ENCODE results near the gene PPP1R1B.

The PPP1R1B gene

GRCh38 chr17:39626171-39627046 is at the start of gene PPP1R1B:
TSS of gene PPP1R1B (plus strand) at chr17:39626952. CDS start at chr17:39627393, 441 bp downstream.
- TF ChIP-seq CEBPB (IDR thresholded peaks at IDR 0.05) (no peak), TCF12 (IDR thresholded peaks at IDR 0.05; ENCODE audit: low read depth) (peak; percentile 41; the same call in 1 of the 2 replicates), NFIC (IDR thresholded peaks at IDR 0.05) (peak; percentile 60), ZBTB7A (IDR thresholded peaks at IDR 0.05; ENCODE audit: low read depth) (0 out of 2 replicates have a peak, but pooled peaks have one; percentile 44)

- TF ChIP-seq EGR1 (IDR thresholded peaks at IDR 0.05), result no peak
- no peak for TF ChIP-seq EP300 (IDR thresholded peaks at IDR 0.05; ENCODE audit: borderline replicate concordance)
- no peak for TF ChIP-seq TCF12 (IDR thresholded peaks at IDR 0.05; ENCODE audit: low read depth)
- TF ChIP-seq REST (IDR thresholded peaks at IDR 0.05; ENCODE audit: low read depth), result no peak
- no peak for TF ChIP-seq USF1 (IDR thresholded peaks at IDR 0.05)
- no peak for TF ChIP-seq TEAD4 (IDR thresholded peaks at IDR 0.05)
- TF ChIP-seq RAD21 (IDR thresholded peaks at IDR 0.05; ENCODE audit: low read depth), result no peak
- no peak for TF ChIP-seq ZBTB7A (IDR thresholded peaks at IDR 0.05; ENCODE audit: low read depth)
- TF ChIP-seq YY1 (IDR thresholded peaks at IDR 0.05; ENCODE audit: low read depth), result no peak
- TF ChIP-seq TAF1 (IDR thresholded peaks at IDR 0.05; ENCODE audit: low read depth), result no peak
- no peak for TF ChIP-seq NFIC (IDR thresholded peaks at IDR 0.05)
- TF ChIP-seq CEBPB (IDR thresholded peaks at IDR 0.05), result no peak
- TF ChIP-seq MAX (IDR thresholded peaks at IDR 0.05), result no peak
- TF ChIP-seq FOXM1 (IDR thresholded peaks at IDR 0.05; ENCODE audit: borderline replicate concordance, low read depth), result no peak
These were observed 48.5 kb upstream of the PPP1R1B start for GRCh38 chr17:39578272-39578671.

GRCh38 chr17:39579318-39580081 is 47.3 kb upstream of the PPP1R1B start:
- TF ChIP-seq RAD21 (IDR thresholded peaks at IDR 0.05; ENCODE audit: low read depth), result peak; percentile 19; the same call in 1 of the 2 replicates
- TF ChIP-seq EGR1 (IDR thresholded peaks at IDR 0.05), result 0 out of 2 replicates have a peak, but pooled peaks have one; percentile 19
- no peak for TF ChIP-seq REST (IDR thresholded peaks at IDR 0.05; ENCODE audit: low read depth)
- TF ChIP-seq USF1 (IDR thresholded peaks at IDR 0.05), result no peak
- 0 out of 2 replicates have a peak, but pooled peaks have one; percentile 21 for TF ChIP-seq MAX (IDR thresholded peaks at IDR 0.05)
- 0 out of 2 replicates have a peak, but pooled peaks have one; percentile 30 for TF ChIP-seq TEAD4 (IDR thresholded peaks at IDR 0.05)
- no peak for TF ChIP-seq TAF1 (IDR thresholded peaks at IDR 0.05; ENCODE audit: low read depth)
- TF ChIP-seq FOXM1 (IDR thresholded peaks at IDR 0.05; ENCODE audit: borderline replicate concordance, low read depth), result no peak
- TF ChIP-seq CREB1 (IDR thresholded peaks at IDR 0.05; ENCODE audit: low read depth), result no peak
- TF ChIP-seq CEBPB (IDR thresholded peaks at IDR 0.05), result no peak
- TF ChIP-seq NFIC (IDR thresholded peaks at IDR 0.05), result peak; percentile 93
- peak; percentile 95 for TF ChIP-seq ZBTB7A (IDR thresholded peaks at IDR 0.05; ENCODE audit: low read depth)
- 0 out of 2 replicates have a peak, but pooled peaks have one; percentile 28 for TF ChIP-seq YY1 (IDR thresholded peaks at IDR 0.05; ENCODE audit: low read depth)
- peak; percentile 55 for TF ChIP-seq TCF12 (IDR thresholded peaks at IDR 0.05; ENCODE audit: low read depth)

- TF ChIP-seq EP300 (IDR thresholded peaks at IDR 0.05; ENCODE audit: borderline replicate concordance) (no peak), USF1 (IDR thresholded peaks at IDR 0.05) (no peak), YY1 (IDR thresholded peaks at IDR 0.05; ENCODE audit: low read depth) (0 out of 2 replicates have a peak, but pooled peaks have one; percentile 1), CEBPB (IDR thresholded peaks at IDR 0.05) (no peak), CREB1 (IDR thresholded peaks at IDR 0.05; ENCODE audit: low read depth) (no peak), EGR1 (IDR thresholded peaks at IDR 0.05) (no peak), TEAD4 (IDR thresholded peaks at IDR 0.05) (no peak), NFIC (IDR thresholded peaks at IDR 0.05) (no peak)
These were observed 46.7 kb upstream of the PPP1R1B start for GRCh38 chr17:39580082-39580468.

Measured in Ishikawa (cell line).